ENCODE results near the gene RNU1-4.
"Not testable (repeated sequence)": the region's sequence is repeated elsewhere in the genome, so short reads cannot be mapped to it uniquely, and the experiment has no call there.

Gene RNU1-4

GRCh38 chr1:16709659-16710087 lies 30.6 kb upstream of the RNU1-4 start:
- H3K27me3 ChIP-seq (ENCODE audit: control insufficient read depth in 5 of 5, insufficient read depth in 4 of 5, low read length in 5 of 5); H3K9me3 ChIP-seq (ENCODE audit: control insufficient read depth in 5 of 5, low read length in 5 of 5); H3K4me3 ChIP-seq (ENCODE audit: low read depth in 1 of 5, low read length in 5 of 5); H3K36me3 ChIP-seq (ENCODE audit: control insufficient read depth in 5 of 5, insufficient read depth in 5 of 5, low read length in 5 of 5); H3K9ac ChIP-seq (ENCODE audit: low read length in 5 of 5); H3K4me1 ChIP-seq (ENCODE audit: control insufficient read depth in 5 of 5, insufficient read depth in 5 of 5, low read length in 5 of 5); H3K27ac ChIP-seq (ENCODE audit: low read depth, low read length): not testable (repeated sequence)

GRCh38 chr1:16710618-16711017 lies 29.7 kb upstream of the RNU1-4 start:
- not testable (repeated sequence) for H3K9ac ChIP-seq (ENCODE audit: low read length in 5 of 5); H3K27me3 ChIP-seq (ENCODE audit: control insufficient read depth in 5 of 5, insufficient read depth in 4 of 5, low read length in 5 of 5); H3K4me3 ChIP-seq (ENCODE audit: low read depth in 1 of 5, low read length in 5 of 5); H3K36me3 ChIP-seq (ENCODE audit: control insufficient read depth in 5 of 5, insufficient read depth in 5 of 5, low read length in 5 of 5); H3K27ac ChIP-seq (ENCODE audit: low read depth, low read length); H3K9me3 ChIP-seq (ENCODE audit: control insufficient read depth in 5 of 5, low read length in 5 of 5); H3K4me1 ChIP-seq (ENCODE audit: control insufficient read depth in 5 of 5, insufficient read depth in 5 of 5, low read length in 5 of 5)

- not testable (repeated sequence) for H3K4me1 ChIP-seq (ENCODE audit: control insufficient read depth in 5 of 5, insufficient read depth in 5 of 5, low read length in 5 of 5); H3K4me3 ChIP-seq (ENCODE audit: low read depth in 1 of 5, low read length in 5 of 5); H3K36me3 ChIP-seq (ENCODE audit: control insufficient read depth in 5 of 5, insufficient read depth in 5 of 5, low read length in 5 of 5); H3K9ac ChIP-seq (ENCODE audit: low read length in 5 of 5); H3K9me3 ChIP-seq (ENCODE audit: control insufficient read depth in 5 of 5, low read length in 5 of 5); H3K27me3 ChIP-seq (ENCODE audit: control insufficient read depth in 5 of 5, insufficient read depth in 4 of 5, low read length in 5 of 5); H3K27ac ChIP-seq (ENCODE audit: low read depth, low read length)
Measured at GRCh38 chr1:16712131-16712530, 28.2 kb upstream of the RNU1-4 start.

- not testable (repeated sequence) for H3K4me1 ChIP-seq (ENCODE audit: control insufficient read depth in 5 of 5, insufficient read depth in 5 of 5, low read length in 5 of 5); H3K27ac ChIP-seq (ENCODE audit: low read depth, low read length); H3K9me3 ChIP-seq (ENCODE audit: control insufficient read depth in 5 of 5, low read length in 5 of 5); H3K9ac ChIP-seq (ENCODE audit: low read length in 5 of 5); H3K4me3 ChIP-seq (ENCODE audit: low read depth in 1 of 5, low read length in 5 of 5); H3K36me3 ChIP-seq (ENCODE audit: control insufficient read depth in 5 of 5, insufficient read depth in 5 of 5, low read length in 5 of 5)
- H3K27me3 ChIP-seq (ENCODE audit: control insufficient read depth in 5 of 5, insufficient read depth in 4 of 5, low read length in 5 of 5): peaks cover 9 to 12% (median 10%) of the 10 kb centered on the region in 5 donors
Measured at GRCh38 chr1:16712582-16712981, 27.7 kb upstream of the RNU1-4 start.

- H3K27me3 ChIP-seq (ENCODE audit: control insufficient read depth in 5 of 5, insufficient read depth in 4 of 5, low read length in 5 of 5): peaks cover 13 to 16% (median 13%) of the 10 kb centered on the region in 5 donors
- H3K27ac ChIP-seq (ENCODE audit: low read depth, low read length); H3K4me3 ChIP-seq (ENCODE audit: low read depth in 1 of 5, low read length in 5 of 5); H3K36me3 ChIP-seq (ENCODE audit: control insufficient read depth in 5 of 5, insufficient read depth in 5 of 5, low read length in 5 of 5); H3K4me1 ChIP-seq (ENCODE audit: control insufficient read depth in 5 of 5, insufficient read depth in 5 of 5, low read length in 5 of 5); H3K9me3 ChIP-seq (ENCODE audit: control insufficient read depth in 5 of 5, low read length in 5 of 5); H3K9ac ChIP-seq (ENCODE audit: low read length in 5 of 5): not testable (repeated sequence)
Measured at GRCh38 chr1:16712984-16713383, 27.3 kb upstream of the RNU1-4 start.

GRCh38 chr1:16713480-16713879 lies 26.8 kb upstream of the RNU1-4 start:
- not testable (repeated sequence) for H3K4me3 ChIP-seq (ENCODE audit: low read depth in 1 of 5, low read length in 5 of 5); H3K27ac ChIP-seq (ENCODE audit: low read depth, low read length); H3K4me1 ChIP-seq (ENCODE audit: control insufficient read depth in 5 of 5, insufficient read depth in 5 of 5, low read length in 5 of 5); H3K36me3 ChIP-seq (ENCODE audit: control insufficient read depth in 5 of 5, insufficient read depth in 5 of 5, low read length in 5 of 5); H3K9me3 ChIP-seq (ENCODE audit: control insufficient read depth in 5 of 5, low read length in 5 of 5); H3K9ac ChIP-seq (ENCODE audit: low read length in 5 of 5)
- peaks cover 17 to 20% (median 18%) of the 10 kb centered on the region in 5 donors for H3K27me3 ChIP-seq (ENCODE audit: control insufficient read depth in 5 of 5, insufficient read depth in 4 of 5, low read length in 5 of 5)

- no peaks in the 10 kb centered on the region for H3K4me1 ChIP-seq (ENCODE audit: control insufficient read depth in 5 of 5, insufficient read depth in 5 of 5, low read length in 5 of 5)
- no peak overlapping the region for H3K27ac ChIP-seq (ENCODE audit: low read depth, low read length)
- H3K9me3 ChIP-seq (ENCODE audit: control insufficient read depth in 5 of 5, low read length in 5 of 5): no peaks in the 10 kb centered on the region
- no peaks in the 10 kb centered on the region for H3K36me3 ChIP-seq (ENCODE audit: control insufficient read depth in 5 of 5, insufficient read depth in 5 of 5, low read length in 5 of 5)
- H3K9ac ChIP-seq (ENCODE audit: low read length in 5 of 5): no peak overlapping the region
- no peak overlapping the region for H3K4me3 ChIP-seq (ENCODE audit: low read depth in 1 of 5, low read length in 5 of 5)
- peaks cover 24 to 40% (median 29%) of the 10 kb centered on the region in 5 donors for H3K27me3 ChIP-seq (ENCODE audit: control insufficient read depth in 5 of 5, insufficient read depth in 4 of 5, low read length in 5 of 5)
Measured at GRCh38 chr1:16716691-16717335, 23.5 kb upstream of the RNU1-4 start.

- Histone ChIP-seq H3K4me1 (ENCODE audit: control insufficient read depth in 5 of 5, insufficient read depth in 5 of 5, low read length in 5 of 5) (no peaks in the 10 kb centered on the region), H3K27me3 (ENCODE audit: control insufficient read depth in 5 of 5, insufficient read depth in 4 of 5, low read length in 5 of 5) (peaks cover 24 to 40% (median 29%) of the 10 kb centered on the region in 5 donors), H3K9ac (ENCODE audit: low read length in 5 of 5) (no peak overlapping the region), H3K36me3 (ENCODE audit: control insufficient read depth in 5 of 5, insufficient read depth in 5 of 5, low read length in 5 of 5) (no peaks in the 10 kb centered on the region), H3K4me3 (ENCODE audit: low read depth in 1 of 5, low read length in 5 of 5) (no peak overlapping the region), H3K27ac (ENCODE audit: low read depth, low read length) (no peak overlapping the region), H3K9me3 (ENCODE audit: control insufficient read depth in 5 of 5, low read length in 5 of 5) (no peaks in the 10 kb centered on the region)
Measured at GRCh38 chr1:16717336-16718098, 22.8 kb upstream of the RNU1-4 start.

GRCh38 chr1:16718099-16718907 lies 22.0 kb upstream of the RNU1-4 start:
- H3K9ac ChIP-seq (ENCODE audit: low read length in 5 of 5): not testable (repeated sequence)

More at GRCh38 chr1:16718099-16718907, 22.0 kb upstream of the RNU1-4 start:
- H3K27me3 ChIP-seq (ENCODE audit: control insufficient read depth in 5 of 5, insufficient read depth in 4 of 5, low read length in 5 of 5): peaks cover 24 to 40% (median 29%) of the 10 kb centered on the region in 5 donors
- H3K9me3 ChIP-seq (ENCODE audit: control insufficient read depth in 5 of 5, low read length in 5 of 5); H3K36me3 ChIP-seq (ENCODE audit: control insufficient read depth in 5 of 5, insufficient read depth in 5 of 5, low read length in 5 of 5); H3K4me1 ChIP-seq (ENCODE audit: control insufficient read depth in 5 of 5, insufficient read depth in 5 of 5, low read length in 5 of 5); H3K4me3 ChIP-seq (ENCODE audit: low read depth in 1 of 5, low read length in 5 of 5); H3K27ac ChIP-seq (ENCODE audit: low read depth, low read length): not testable (repeated sequence)
